ENCODE results near the gene ZNF345. TPM values are rescaled to one million over a fixed set of nuclear protein-coding genes. Genes with fewer than 3 reads are reported as not detected.

Gene ZNF345
- total RNA-seq (2022) (0.23 and 0.32 TPM in 2 replicates), Bru-seq, nascent RNA (percentile 22 among the genes with signal in this experiment), BruChase-seq, experiment 1, labeled RNA remaining after a 2-hour chase (percentile 24 among the genes with signal in this experiment), BruChase-seq, experiment 2, labeled RNA remaining after a 6-hour chase (percentile 18 among the genes with signal in this experiment)
- long read RNA-seq: 0 reads

DNA sequence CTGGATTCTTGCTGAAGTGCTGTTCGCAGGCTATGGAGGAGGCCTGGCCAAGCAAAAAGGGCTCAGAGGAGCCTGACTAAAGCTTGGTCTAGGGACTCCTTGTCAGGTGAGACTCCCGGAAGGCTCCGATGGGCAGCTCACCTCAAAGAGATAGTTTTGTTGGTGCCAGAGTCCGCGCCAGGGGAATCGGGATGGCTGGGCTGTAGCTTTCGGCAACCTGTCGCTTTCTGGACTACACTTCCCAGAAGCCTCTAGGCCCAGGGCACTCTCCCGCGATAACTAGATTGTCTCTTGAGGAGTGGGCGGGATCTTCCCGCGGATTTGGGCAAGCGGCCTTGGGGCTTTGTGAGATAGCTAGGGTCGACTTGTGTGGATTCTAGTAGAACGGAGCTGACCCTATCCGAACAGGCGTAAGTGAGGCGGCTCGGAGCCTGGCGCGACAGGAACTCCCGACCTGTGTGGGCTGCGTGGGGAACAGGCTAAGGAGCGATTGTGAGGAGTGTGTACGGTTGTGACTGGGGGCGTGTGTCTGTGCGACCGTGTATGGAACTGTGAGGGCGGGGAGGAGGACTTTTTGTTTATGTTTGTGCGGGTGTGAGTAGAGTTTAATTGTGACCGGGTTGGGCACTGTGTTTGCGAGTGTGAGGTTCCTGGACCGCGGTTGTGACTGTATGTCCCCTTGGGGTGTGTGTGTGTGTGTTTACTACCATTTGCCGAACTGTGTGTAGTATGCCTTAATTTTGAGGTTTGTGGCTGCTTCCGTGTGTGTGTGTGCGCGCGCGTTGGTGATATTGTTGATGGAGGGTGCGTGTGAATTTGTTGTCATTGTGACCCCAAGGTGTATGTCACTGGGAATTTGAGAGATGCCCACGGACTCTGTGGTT lies at the start of gene ZNF345:
Gene ZNF345 (plus strand): TSS at position 318 of the 884 bp plus-strand sequence. CDS start 25,955 bp downstream, outside the sequence.
- intact Hi-C loops (cut with micrococcal nuclease; ENCODE audit: unreplicated experiment): no loop called here
- no peaks in the 10 kb centered on the region for H3K27me3 Mint-ChIP-seq (ENCODE audit: insufficient read depth, unreplicated experiment)
- Histone ChIP-seq H3K4me1 (no peaks in the 10 kb centered on the region), H3K9me3 (peaks cover 19% of the 10 kb centered on the region), H3K4me3 (ENCODE audit: low read depth, low read length) (peak within 1 kb of the TSS; percentile 30), H3K27me3 (replicated peaks; ENCODE audit: control insufficient read depth, insufficient read depth, low read length) (no peaks in the 10 kb centered on the region), H3K36me3 (ENCODE audit: control insufficient read depth, insufficient read depth, low read length) (no peaks in the 10 kb centered on the region)
- DNase-seq: peak; percentile 38 to 76
- TF ChIP-seq, protein P1, sequence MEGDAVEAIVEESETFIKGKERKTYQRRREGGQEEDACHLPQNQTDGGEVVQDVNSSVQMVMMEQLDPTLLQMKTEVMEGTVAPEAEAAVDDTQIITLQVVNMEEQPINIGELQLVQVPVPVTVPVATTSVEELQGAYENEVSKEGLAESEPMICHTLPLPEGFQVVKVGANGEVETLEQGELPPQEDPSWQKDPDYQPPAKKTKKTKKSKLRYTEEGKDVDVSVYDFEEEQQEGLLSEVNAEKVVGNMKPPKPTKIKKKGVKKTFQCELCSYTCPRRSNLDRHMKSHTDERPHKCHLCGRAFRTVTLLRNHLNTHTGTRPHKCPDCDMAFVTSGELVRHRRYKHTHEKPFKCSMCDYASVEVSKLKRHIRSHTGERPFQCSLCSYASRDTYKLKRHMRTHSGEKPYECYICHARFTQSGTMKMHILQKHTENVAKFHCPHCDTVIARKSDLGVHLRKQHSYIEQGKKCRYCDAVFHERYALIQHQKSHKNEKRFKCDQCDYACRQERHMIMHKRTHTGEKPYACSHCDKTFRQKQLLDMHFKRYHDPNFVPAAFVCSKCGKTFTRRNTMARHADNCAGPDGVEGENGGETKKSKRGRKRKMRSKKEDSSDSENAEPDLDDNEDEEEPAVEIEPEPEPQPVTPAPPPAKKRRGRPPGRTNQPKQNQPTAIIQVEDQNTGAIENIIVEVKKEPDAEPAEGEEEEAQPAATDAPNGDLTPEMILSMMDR (IDR thresholded peaks at IDR 0.05; ENCODE audit: insufficient read depth in 1 of 2, low read depth in 1 of 2, low read length in 1 of 2, severe bottlenecking in 1 of 2, unreplicated experiment in 1 of 2): no peak
- no peaks in the 10 kb centered on the region for H3K4me1 Mint-ChIP-seq (ENCODE audit: low read depth, unreplicated experiment)
- no TSS peak for BruUV-seq (replicated peaks)
- no peak within 1 kb of the TSS for H3K27ac Mint-ChIP-seq (ENCODE audit: unreplicated experiment)
- H3K36me3 Mint-ChIP-seq (ENCODE audit: insufficient read depth, unreplicated experiment): no peaks in the 10 kb centered on the region
- no peak within 1 kb of the TSS for H3K4me3 Mint-ChIP-seq (ENCODE audit: unreplicated experiment)
- H3K9me3 Mint-ChIP-seq (ENCODE audit: unreplicated experiment): peaks cover 22% of the 10 kb centered on the region
- POLR2A ChIA-PET: no interaction called here
- CTCF ChIA-PET: no interaction called here

GRCh38 chr19:36805364-36805763 lies 45.3 kb upstream of the ZNF345 start:
- no peaks in the 10 kb centered on the region for H3K36me3 ChIP-seq (ENCODE audit: control insufficient read depth, insufficient read depth, low read length)
- intact Hi-C loops (cut with micrococcal nuclease; ENCODE audit: unreplicated experiment): no loop called here
- H3K4me1 ChIP-seq: no peaks in the 10 kb centered on the region
- Mint-ChIP-seq H3K9me3 (ENCODE audit: unreplicated experiment) (peaks cover 32% of the 10 kb centered on the region), H3K4me3 (ENCODE audit: unreplicated experiment) (no peak overlapping the region), H3K4me1 (ENCODE audit: low read depth, unreplicated experiment) (no peaks in the 10 kb centered on the region), H3K36me3 (ENCODE audit: insufficient read depth, unreplicated experiment) (no peaks in the 10 kb centered on the region), H3K27me3 (ENCODE audit: insufficient read depth, unreplicated experiment) (no peaks in the 10 kb centered on the region), H3K27ac (ENCODE audit: unreplicated experiment) (no peak overlapping the region)
- POLR2A ChIA-PET: no interaction called here
- DNase-seq: no peak
- peaks cover 19% of the 10 kb centered on the region for H3K9me3 ChIP-seq
- CTCF ChIA-PET: no interaction called here
- no TSS peak for BruUV-seq (replicated peaks)
- no peaks in the 10 kb centered on the region for H3K27me3 ChIP-seq (replicated peaks; ENCODE audit: control insufficient read depth, insufficient read depth, low read length)
- no peak overlapping the region for H3K4me3 ChIP-seq (ENCODE audit: low read depth, low read length)
- TF ChIP-seq, protein P1 (IDR thresholded peaks at IDR 0.05; ENCODE audit: insufficient read depth in 1 of 2, low read depth in 1 of 2, low read length in 1 of 2, severe bottlenecking in 1 of 2, unreplicated experiment in 1 of 2): no peak

DNA sequence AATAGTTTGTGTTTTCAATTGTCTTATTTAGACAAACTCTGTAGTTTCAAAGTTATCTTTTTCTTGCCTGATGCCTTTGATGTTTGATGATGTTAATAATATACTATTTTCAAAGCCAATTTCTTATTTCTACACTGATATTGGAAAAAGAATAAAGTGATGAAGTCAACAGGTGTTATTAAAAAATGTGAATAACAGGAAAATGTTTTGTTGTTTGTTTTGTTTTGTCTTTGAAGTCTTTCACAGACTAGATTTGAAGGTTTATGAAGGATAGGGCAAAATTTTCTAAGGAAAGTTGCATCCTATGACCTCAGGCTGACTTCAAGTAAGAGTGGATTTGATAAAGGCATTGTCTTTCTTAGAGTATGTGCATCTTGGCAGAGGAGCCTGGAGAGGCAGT lies 43.6 kb upstream of the ZNF345 start:
- Mint-ChIP-seq H3K4me1 (ENCODE audit: low read depth, unreplicated experiment) (no peaks in the 10 kb centered on the region), H3K4me3 (ENCODE audit: unreplicated experiment) (no peak overlapping the region), H3K9me3 (ENCODE audit: unreplicated experiment) (peaks cover 49% of the 10 kb centered on the region), H3K27me3 (ENCODE audit: insufficient read depth, unreplicated experiment) (no peaks in the 10 kb centered on the region), H3K36me3 (ENCODE audit: insufficient read depth, unreplicated experiment) (no peaks in the 10 kb centered on the region), H3K27ac (ENCODE audit: unreplicated experiment) (no peak overlapping the region)
- no peaks in the 10 kb centered on the region for H3K27me3 ChIP-seq (replicated peaks; ENCODE audit: control insufficient read depth, insufficient read depth, low read length)
- no peak for DNase-seq
- no TSS peak for BruUV-seq (replicated peaks)
- TF ChIP-seq, protein P1 (IDR thresholded peaks at IDR 0.05; ENCODE audit: insufficient read depth in 1 of 2, low read depth in 1 of 2, low read length in 1 of 2, severe bottlenecking in 1 of 2, unreplicated experiment in 1 of 2): no peak
- peaks cover 19% of the 10 kb centered on the region for H3K9me3 ChIP-seq
- intact Hi-C loops (cut with micrococcal nuclease; ENCODE audit: unreplicated experiment): no loop called here
- no peak overlapping the region for H3K4me3 ChIP-seq (ENCODE audit: low read depth, low read length)
- POLR2A ChIA-PET: no interaction called here
- no peaks in the 10 kb centered on the region for H3K36me3 ChIP-seq (ENCODE audit: control insufficient read depth, insufficient read depth, low read length)
- CTCF ChIA-PET: no interaction called here
- H3K4me1 ChIP-seq: no peaks in the 10 kb centered on the region
